Right lobe of liver (tissue), 6 donors: ENCODE measurements around the gene SPNS2. TPM values are rescaled to one million over a fixed set of nuclear protein-coding genes. Genes with fewer than 3 reads are reported as not detected.

Source experiments
- ATAC-seq, 4 donors: fragments of 200-7000 bp; cut with Tn5 transposase; one replicate each; pipeline ENCODE4 v1.9.1; 2020; ENCODE audit warnings: mild to moderate bottlenecking in 4 of 4, moderate library complexity in 4 of 4
- DNase-seq, 3 donors: peaks; one replicate each; pipeline ENCODE4 v3.0.0-alpha.2; 2020
- H3K27ac ChIP-seq, 3 donors: fragments of 200-600 bp; one replicate each; pipeline ENCODE4 v1.8.0; 2022
- H3K27me3 ChIP-seq, 2 donors: fragments of 200-600 bp; one replicate each; pipeline ENCODE4 v1.8.0; 2022
- H3K36me3 ChIP-seq, 4 donors: fragments of 200-600 bp; sonication (generic) in 1 of 4; one replicate each; pipeline versions ENCODE4 v1.5.1 to v1.8.0; 2017 to 2022; ENCODE audit warnings: control low read depth in 1 of 4
- H3K4me1 ChIP-seq, 4 donors: fragments of 200-600 bp; sonication (generic) in 1 of 4; one replicate each; pipeline versions ENCODE4 v1.5.1 to v1.8.0; 2017 to 2022; ENCODE audit warnings: control low read depth in 1 of 4
- H3K4me3 ChIP-seq, 3 donors: fragments of 200-600 bp; one replicate each; pipeline ENCODE4 v1.8.0; 2022
- H3K9me3 ChIP-seq, 4 donors: fragments of 200-600 bp; sonication (generic) in 1 of 4; one replicate each; pipeline versions ENCODE4 v1.5.1 to v1.8.0; 2017 to 2022; ENCODE audit warnings: control low read depth in 1 of 4
- POLR2A ChIP-seq: fragments of 450-650 bp; IDR thresholded peaks from one replicate; pipeline ENCODE4 v1.6.1; 2017; ENCODE audit warnings: antibody characterized with exemption, mild to moderate bottlenecking
- WGBS: methylation state at CpG from one replicate; pipeline ENCODE4 v1.1.6; 2018; ENCODE audit warnings: low coverage, low lambda C conversion rate; ENCODE audit not compliant: insufficient coverage; ENCODE audit errors: missing lambda C conversion rate; 5-methylcytosine and 5-hydroxymethylcytosine counted together
- intact Hi-C, 2 donors: fragments of 100-400 bp; cut with DNase I; formaldehyde crosslinking; loops; one replicate each; pipeline versions ENCODE4 v1.11.2 to v1.14.1; 2022
- total RNA-seq, 6 experiments: library from RNA; depleted of rRNA in 2 of 6; stranded (reverse); fragments of >200 nt in 2 of 6; fragmentation: NEBNext Ultra II Directional in 3 of 6; extraction: Animal tissue kit (Norgen Biotek cat#: 25700) in 3 of 6; gene quantifications; one replicate each; pipeline versions ENCODE4 v1.1.0 to v1.2.4, GENCODE V29; 2016 to 2023
- TF ChIP-seq, protein P1 (sequence below), 4 donors: fragments of 200-600 bp in 3 of 4; fragments of 450-650 bp in 1 of 4; IDR thresholded peaks; one replicate each; pipeline versions ENCODE4 v1.5.1 to v1.8.0; 2016 to 2022; ENCODE audit warnings: antibody characterized with exemption in 4 of 4, mild to moderate bottlenecking in 2 of 4
- donor health status: DM: no; HTN: yes; CAD: no.
- donor health status: DM: no; HTN: no; CAD: no.
- donor health status: DM: no; HTN: no; CAD: no.
- donor health status: DM: no; HTN: yes; CAD: no.
- donor health status: DM: no; HTN: yes; CAD: no.

Gene SPNS2
- total RNA-seq, 6 experiments from 2014 or later = 3.0 to 12.4 (median 7.3) TPM

DNA sequence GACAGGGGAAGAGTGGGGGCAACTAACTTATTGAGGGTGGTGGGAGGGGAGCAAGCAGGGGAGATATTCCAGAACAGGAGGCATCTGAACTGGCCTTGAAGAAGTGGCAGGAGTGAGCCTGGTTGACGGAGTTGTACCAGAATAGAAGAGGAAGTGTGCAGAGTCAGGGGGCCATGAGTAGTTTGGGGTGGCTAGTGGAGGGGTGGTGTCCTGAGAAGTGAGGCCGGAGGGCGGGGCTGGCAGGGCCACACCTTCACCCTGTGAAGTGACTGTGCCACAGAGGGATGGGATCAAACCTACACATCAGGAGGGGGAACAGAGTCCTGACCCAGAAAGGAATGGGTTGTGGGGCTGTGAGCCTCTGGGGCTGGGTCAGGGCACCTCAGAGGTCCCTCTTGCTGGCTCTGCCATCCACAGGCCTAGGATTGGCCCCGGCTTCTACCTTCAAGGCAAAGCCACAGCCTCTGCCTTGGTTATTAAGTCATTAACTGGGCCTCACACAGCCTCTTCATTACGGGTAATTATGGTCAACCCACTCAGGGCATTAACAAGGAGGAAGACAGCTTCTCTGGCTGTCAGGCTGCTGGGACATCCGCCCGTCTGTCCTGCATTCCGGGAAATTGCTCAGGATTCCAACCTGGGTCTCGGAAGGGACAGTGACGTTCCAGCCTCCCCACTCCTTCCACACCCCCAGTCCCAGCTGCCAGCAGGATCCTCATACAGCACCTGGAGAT lies 12.7 kb downstream of the SPNS2 start:
- ATAC-seq = no peak

DNA sequence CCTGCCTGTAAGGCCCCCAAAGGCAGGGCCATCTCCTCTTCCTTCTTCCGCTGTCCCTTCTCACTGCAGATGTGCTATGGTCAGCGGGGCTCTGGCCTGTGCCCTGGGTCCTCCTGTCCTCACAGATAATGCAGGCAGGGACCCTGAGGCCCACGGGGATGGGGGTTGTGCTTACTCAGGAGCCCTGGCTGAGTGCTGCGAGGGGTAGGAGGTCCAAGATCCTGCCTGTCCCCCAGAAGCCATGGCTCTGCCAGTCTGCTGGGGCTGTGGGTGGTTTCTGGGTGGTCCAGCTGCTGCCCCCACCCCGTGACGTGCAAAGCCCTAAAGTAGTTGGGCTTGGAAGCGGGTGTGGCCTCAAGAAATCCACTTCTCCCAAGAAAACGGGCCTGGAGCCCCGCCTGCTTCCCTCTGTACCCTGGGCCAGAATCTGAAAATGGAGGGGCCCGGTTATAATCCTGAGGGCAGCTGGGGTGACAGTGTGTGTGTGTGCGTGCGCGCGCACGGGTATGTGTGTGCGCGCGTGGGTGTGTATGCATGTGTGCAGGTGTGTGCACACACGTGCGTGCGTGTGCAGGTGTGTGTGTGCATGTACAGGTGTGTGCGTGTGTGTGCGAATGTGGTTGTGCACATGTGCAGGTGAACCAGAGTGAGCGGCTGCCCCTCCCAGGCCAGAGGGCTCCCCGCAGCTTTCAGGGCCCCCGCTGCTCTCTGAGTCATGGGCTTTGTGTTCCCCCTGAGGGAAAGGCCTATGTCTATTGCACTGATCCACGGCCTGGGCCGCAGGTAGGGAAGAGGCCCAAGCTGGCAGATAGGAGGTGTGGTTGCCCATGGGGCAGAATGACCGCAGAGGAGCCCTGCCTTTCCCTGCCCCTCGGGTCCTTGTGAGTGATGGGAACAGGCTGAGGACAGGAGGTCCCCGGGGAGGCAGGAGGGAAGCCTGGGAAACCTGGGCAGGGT lies 13.8 kb downstream of the SPNS2 start:
- Histone ChIP-seq H3K4me3 (no peak overlapping the region), H3K36me3 (no peaks in the 10 kb centered on the region), H3K27me3 (no peaks in the 10 kb centered on the region), H3K4me1 (no peaks in the 10 kb centered on the region), H3K9me3 (no peaks in the 10 kb centered on the region), H3K27ac (no peak overlapping the region)
- intact Hi-C loops = no loop called here
- TF ChIP-seq POLR2A = no peak
- TF ChIP-seq, protein P1, sequence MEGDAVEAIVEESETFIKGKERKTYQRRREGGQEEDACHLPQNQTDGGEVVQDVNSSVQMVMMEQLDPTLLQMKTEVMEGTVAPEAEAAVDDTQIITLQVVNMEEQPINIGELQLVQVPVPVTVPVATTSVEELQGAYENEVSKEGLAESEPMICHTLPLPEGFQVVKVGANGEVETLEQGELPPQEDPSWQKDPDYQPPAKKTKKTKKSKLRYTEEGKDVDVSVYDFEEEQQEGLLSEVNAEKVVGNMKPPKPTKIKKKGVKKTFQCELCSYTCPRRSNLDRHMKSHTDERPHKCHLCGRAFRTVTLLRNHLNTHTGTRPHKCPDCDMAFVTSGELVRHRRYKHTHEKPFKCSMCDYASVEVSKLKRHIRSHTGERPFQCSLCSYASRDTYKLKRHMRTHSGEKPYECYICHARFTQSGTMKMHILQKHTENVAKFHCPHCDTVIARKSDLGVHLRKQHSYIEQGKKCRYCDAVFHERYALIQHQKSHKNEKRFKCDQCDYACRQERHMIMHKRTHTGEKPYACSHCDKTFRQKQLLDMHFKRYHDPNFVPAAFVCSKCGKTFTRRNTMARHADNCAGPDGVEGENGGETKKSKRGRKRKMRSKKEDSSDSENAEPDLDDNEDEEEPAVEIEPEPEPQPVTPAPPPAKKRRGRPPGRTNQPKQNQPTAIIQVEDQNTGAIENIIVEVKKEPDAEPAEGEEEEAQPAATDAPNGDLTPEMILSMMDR (IDR thresholded peaks at IDR 0.05) = no peak
- no peak for ATAC-seq
- WGBS = 87% methylated on average over 18 of the region's 31 CpGs
- DNase-seq = no peak

More for the DNA sequence above, 12.7 kb downstream of the SPNS2 start:
- intact Hi-C loops = no loop called here
- no peak for TF ChIP-seq POLR2A
- TF ChIP-seq, protein P1 (IDR thresholded peaks at IDR 0.05) = no peak
- Histone ChIP-seq H3K9me3 (no peaks in the 10 kb centered on the region), H3K4me1 (no peaks in the 10 kb centered on the region), H3K27me3 (no peaks in the 10 kb centered on the region), H3K4me3 (no peak overlapping the region), H3K27ac (no peak overlapping the region), H3K36me3 (no peaks in the 10 kb centered on the region)
- WGBS = 83% methylated on average over 1 of the region's 10 CpGs
- DNase-seq = no peak

DNA sequence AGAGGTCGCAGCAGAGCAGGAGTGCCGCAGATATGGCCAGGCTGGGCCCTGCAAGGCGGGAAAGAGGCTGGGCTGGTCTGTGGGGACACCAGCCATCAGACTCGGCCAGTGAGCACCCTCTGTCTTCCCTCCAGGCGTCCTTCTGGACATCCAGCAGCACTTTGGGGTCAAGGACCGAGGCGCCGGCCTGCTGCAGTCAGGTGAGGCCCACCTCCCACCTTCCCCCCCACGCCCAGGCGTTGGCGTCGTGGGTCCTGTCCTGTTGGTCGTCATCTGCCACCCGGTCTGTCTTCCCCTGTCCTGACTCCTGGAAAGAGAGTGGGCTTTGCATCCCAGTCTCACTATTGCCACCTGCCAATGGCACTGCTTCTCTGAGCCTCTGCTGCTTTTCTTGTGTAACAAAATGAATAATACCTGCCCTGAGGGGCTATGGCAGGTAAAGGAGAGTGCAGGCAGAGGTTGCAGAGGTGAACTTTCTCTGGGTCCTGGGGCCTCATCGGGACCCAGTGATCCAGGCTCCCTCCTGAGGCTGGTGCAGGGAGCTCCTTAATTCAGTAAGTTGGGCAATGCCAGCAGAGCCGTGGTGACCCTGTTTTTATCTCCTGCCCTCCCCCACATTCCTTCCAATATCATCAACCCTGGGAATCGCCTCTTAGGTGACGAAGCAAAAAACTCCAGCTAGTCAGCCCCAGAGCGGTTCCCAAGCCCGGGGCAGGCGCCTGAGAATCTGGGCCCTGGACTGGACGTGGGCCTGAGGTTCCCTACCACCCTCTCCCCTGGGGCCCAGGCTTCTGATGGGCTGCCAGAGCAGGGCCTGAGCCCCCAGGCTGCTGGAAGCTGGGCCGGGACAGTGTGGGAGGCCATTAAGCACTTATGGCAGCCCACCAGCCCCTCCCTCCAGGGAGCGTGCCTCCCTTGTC lies 14.7 kb downstream of the SPNS2 start:
- Histone ChIP-seq H3K27ac (no peak overlapping the region), H3K4me1 (no peaks in the 10 kb centered on the region), H3K9me3 (no peaks in the 10 kb centered on the region), H3K36me3 (no peaks in the 10 kb centered on the region), H3K4me3 (no peak overlapping the region), H3K27me3 (no peaks in the 10 kb centered on the region)
- 75% methylated on average over 8 of the region's 24 CpGs for WGBS
- intact Hi-C loops = no loop called here
- TF ChIP-seq, protein P1 (IDR thresholded peaks at IDR 0.05) = no peak
- no peak for TF ChIP-seq POLR2A
- no peak for ATAC-seq
- no peak for DNase-seq

DNA sequence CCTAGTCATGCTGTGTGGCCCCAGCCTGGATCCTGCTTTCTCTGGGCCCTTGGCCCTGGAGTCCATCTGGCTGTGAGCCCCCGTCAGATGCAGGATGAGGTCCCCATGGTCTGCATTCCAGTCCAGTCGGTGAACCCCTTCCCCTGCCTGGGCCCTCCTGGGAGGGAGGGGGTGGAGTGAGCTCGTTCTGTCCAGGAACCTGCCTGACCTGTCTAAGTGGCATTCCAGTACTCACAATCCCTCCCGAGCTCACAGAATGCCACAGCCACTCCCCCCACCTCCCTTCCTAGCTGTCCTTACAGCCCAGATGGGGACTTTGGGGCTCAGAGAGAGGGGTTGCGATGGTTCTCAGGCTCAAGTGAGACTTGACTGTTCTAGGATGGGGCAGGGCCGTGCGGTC lies 15.5 kb downstream of the SPNS2 start:
- ATAC-seq (no peak), DNase-seq (no peak)
- no CpG with 5 or more reads among the region's 7 CpGs for WGBS
- Histone ChIP-seq H3K36me3 (no peaks in the 10 kb centered on the region), H3K27me3 (no peaks in the 10 kb centered on the region), H3K9me3 (no peaks in the 10 kb centered on the region), H3K4me3 (no peak overlapping the region), H3K27ac (no peak overlapping the region), H3K4me1 (no peaks in the 10 kb centered on the region)
- no peak for TF ChIP-seq POLR2A
- TF ChIP-seq, protein P1 (IDR thresholded peaks at IDR 0.05) = no peak
- intact Hi-C loops = no loop called here
